Occipital lobe (tissue), 2 donors: Measurements from ENCODE around the gene COL27A1. TPM values are rescaled to one million over a fixed set of nuclear protein-coding genes. Genes with fewer than 3 reads are reported as not detected.

ENCODE experiments used
- DNase-seq: peaks from one replicate; lab custom pipeline; 2025; lab: John Stamatoyannopoulos, UW
- total RNA-seq: library from RNA; depleted of rRNA; stranded (reverse); fragments of >200 nt; gene quantifications from one replicate; pipeline ENCODE4 v1.2.3, GENCODE V29; 2014

The COL27A1 gene
- total RNA-seq, 1 donor from 2014 or later = 1.4 TPM

DNA sequence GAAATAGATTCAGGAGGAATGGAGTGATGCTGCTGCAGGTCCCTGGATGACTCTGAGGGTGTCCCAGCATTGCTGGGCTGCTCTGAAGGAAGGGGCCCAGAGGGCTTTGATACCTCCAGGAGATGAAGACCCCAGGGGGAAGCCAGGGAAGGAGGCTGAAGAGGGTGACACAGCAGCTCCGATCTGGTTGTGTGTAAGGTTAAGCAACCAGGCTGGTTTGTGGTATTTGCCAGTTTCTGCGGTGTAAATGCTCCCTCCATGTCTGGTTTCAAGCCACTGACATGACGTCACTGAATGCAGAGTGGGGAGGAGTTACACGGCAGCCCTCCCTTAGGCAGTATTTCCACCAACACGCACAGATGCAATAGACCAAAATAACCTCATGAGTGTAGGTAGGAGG lies 127.6 kb downstream of the COL27A1 start:
- no peak for DNase-seq

DNA sequence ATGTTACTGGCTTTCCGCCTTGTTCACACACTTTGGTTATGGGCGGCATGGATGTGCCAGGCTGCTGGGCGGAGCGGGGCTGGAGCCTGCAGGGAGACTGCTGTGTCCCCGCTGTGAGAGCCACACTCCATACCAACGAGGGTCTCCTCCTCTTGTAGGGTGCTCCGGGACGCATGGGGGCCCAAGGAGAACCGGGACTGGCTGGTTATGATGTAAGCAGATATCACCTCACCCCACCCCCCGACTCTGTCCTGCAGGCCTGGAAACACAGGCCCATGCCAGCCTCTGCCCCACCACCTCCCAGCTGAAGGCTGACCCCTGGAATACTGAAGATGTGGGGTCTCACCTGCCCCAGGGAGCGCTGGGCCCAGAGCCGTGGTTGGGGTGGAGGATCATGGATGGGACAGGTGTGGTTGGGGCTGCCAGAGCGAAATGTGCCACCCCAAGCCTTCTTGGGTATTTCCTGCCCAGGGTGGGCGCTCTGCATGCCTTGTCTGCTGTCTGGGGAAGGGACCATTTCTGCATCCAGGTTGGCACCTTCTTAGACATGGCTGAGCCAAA lies 128.3 kb downstream of the COL27A1 start:
- DNase-seq = no peak

DNA sequence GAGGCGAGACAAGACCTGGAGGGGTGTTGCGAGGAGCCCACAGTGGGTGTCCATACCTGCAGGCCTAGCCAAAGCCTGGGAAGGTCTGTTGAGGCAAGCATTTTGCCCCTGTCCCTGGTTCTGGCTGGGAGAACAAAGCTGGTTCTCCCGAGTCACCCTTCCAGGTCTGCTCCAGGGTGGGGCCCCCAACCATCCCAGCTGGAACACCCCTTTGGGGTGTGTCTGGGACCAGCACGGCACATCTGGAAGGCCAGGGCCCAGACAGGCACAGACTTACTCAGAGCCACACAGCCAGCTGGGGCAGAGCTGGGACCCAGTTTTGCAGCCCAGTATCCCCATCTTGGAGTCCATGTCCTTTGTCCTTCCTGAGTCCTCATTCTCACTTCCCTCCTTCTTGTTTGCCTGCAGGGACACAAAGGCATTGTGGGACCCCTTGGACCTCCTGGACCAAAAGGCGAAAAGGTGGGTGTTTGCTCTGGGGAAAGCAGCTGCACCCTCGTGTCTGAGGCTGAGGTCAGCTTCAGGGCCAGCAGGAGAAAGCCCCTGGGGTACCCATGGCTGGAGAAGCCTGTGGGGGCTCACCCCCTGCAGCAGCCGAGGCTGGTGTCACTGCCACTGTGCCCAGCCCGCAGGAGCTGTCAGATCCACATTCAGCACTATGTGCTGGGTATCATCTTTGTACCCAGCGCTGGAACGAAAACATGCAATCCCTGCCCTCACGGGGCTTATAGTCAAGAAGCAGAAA lies 129.2 kb downstream of the COL27A1 start:
- DNase-seq = no peak

DNA sequence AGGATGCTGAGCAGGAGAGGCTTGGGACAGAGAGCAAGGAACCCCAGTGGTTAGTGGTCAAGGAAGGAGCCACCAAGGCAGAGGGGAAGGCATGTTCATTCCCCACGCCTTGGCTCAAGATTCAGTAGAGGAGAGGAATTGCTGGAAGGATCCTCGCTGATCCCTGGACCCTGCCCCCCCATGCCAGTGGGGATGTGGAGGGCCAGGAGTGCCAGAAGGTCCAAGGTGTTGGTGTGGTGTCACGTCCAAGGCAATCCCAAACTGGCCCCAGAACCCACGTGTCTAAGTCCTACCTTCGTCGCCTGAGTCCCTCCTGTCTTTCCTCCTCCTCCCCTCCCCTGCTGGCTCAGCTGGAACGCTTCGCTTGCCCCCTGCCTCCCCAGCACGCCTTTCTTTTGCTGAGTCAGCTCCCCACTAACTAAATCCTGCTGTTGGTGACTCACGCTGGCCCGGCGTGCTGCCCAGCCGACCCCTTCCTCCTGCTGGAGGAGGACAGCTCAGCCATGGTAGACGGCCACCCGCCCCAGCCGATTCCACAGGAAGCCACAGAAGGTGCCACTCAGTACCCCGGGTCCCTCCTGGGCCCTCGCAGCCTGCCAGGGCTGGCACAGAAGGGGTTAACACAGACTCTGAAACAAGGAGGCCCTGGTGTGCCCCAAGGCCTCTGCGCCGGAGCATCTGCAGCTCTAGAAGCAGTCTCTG lies 130.0 kb downstream of the COL27A1 start:
- no peak for DNase-seq

GRCh38 chr9:114286146-114286679 lies 130.9 kb downstream of the COL27A1 start:
- DNase-seq = no peak

DNA sequence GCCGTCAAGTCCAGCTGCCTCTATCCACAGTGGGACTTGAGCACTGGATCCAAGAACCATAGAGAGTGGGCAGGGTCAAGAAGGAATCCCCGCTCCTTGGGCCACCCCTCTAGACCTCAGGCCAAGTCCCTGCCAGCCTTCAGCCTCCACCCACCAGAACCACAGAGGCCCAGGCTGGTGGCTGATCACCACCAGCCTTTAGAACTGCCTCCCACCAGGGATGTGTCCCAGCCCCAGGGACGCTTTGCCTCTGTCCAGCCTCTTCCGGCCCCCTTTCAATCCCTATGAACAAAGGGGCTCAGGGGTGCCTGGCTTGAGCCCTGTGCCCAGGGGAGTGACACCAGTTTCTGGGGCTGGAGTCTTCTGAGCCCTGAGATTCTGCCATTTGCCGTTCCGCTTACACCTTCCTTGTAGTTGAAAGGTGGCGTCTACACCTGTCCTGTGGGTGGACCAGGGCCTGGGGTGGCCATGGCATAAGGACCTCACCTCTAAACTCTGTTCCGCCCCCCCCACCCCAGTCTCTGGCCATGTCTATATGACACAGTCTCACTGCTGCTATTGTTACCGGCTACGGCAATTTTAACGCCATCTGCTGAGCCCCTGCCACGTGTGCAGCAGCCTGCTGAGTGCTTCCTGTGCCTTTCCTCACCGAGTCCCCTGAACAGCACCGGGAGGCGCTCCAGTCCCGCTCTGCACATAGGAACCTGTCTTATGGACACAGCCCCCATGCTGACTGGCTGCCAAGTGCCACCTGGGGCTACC lies 131.8 kb downstream of the COL27A1 start:
- no peak for DNase-seq

DNA sequence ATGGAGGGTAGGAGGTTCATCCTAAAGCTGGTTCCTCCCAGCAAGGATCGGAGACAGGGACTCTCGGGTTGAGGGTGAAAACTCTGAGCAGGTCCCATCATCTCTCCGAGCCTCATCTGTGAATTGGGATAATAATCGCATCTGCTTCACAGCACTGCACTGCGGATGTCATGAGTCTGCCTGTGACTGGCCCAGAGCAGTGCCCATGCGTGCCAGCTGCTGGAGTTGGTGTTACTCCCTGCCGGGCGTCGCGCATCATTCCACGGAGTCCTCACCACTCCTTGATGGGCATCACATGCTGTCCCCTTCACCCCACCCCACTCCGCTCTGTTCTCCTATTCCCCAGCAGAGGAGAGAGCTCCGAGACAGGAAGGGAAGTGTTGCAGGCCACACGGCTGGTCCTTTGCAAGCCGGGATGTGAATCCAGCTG lies 132.4 kb downstream of the COL27A1 start:
- DNase-seq = no peak

GRCh38 chr9:114288193-114289091 lies 133.1 kb downstream of the COL27A1 start:
- no peak for DNase-seq

- no peak for DNase-seq
These were observed 133.8 kb downstream of the COL27A1 start for GRCh38 chr9:114289106-114289505.

DNA sequence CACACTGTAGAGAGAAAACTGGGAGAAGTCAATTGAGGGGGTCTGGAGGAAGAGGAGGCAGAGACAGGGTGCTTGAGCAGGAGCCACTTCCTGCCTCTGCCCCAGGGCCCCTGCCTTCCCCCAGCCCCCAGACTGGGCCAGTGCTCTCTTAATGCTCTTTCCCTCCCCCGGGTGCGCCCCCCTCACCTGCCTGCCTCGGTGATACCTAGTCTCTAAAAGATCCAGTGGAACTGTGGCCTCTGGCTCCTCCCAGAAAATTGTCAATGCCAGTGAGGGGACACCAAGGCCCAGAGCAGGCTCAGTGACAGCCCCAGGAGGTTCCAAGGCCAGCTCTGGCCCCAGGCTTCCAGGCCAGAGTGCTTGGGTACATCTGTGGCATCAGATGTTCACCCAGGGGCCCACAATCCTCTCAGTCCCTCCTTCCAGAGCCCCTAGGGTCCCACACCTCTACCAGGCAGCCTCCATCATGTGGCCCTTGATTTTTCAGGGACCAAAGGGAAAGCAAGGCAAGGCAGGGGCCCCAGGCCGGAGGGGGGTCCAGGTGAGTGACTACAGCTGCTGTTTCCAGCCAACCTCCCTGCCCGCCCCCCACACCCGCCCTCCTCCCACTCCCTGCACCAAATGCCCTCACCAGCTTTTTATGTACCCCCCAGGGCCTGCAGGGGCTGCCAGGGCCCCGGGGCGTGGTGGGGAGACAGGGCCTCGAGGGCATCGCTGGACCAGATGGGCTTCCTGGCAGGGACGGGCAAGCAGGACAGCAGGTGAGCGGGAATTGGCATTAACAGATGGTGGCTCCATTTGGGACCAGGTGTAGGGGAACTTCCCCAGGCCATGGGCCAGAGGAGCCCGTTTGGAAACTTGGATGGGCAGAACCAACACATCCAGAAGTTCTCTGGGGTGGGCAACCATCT lies 134.5 kb downstream of the COL27A1 start:
- DNase-seq = no peak

- DNase-seq = no peak
These were observed 135.2 kb downstream of the COL27A1 start for GRCh38 chr9:114290561-114290986.

DNA sequence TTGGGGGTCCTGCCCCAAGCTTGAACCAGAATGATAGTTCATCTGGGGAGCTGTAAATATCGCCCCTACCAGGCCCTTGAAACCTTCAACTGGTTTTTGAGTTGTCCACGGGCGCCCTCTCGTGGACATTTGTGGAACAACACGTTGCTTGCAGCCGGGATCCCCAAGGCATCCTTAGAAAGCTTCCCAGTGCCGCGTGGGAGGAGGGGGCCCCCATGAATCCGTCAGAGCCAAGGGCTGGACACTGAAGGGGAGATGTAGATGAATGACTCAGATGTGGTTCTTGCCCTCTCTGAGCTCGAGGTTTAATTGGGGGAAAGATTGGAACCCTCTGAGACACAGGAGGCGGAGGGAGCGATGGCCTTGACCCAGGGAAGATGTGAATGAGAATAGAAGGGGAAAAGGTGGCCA lies 135.7 kb downstream of the COL27A1 start:
- DNase-seq = peak; percentile 16

DNA sequence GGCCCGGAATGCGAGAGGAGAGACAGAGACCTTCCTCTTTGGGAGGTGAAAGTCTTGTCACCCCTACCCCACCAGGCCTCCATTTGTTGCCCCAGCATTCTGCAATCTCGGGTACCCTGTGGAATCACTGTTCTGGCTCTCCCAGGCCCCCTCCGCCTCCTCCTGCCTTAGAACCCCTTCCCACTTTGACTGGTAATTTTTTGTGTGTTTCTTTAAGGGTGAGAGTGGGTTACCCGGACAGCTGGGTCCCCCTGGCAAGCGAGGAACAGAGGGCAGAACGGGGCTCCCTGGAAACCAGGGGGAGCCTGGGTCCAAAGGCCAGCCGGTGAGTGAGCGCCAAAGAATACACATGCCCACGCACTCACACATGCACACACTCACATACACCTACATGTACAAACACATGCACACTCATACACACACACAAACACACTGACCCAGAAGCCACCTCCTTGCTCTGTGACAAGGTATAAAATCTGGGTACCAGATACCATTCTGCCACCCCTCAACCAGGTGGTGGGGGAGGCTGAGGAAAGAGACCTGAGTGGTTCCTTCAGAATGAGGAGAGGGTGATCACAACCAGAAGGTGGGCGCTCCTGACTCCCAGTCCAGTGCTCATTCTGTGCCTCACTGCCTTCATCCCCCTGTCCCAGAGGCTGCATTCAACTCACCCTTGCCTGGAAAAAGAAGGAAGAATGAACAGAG lies 136.7 kb downstream of the COL27A1 start:
- DNase-seq = no peak

DNA sequence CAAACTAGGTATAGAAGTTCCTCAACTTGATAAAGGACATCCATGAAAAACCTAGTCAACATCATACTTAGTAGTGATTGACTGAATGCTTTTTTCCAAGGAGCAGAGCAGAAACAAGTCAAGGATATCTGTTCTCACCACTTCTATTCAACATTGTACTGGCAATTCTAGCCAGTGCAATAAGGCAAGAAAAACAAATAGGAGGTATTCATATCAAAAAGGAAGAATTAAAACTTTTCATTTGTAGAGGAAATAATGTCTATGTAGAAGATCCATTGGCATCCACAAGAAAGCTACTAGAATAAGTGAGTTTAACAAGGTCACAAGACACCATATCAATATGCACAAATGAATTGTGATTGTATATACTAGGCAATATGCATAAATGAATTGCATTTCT lies 139.3 kb downstream of the COL27A1 start:
- DNase-seq = no peak

DNA sequence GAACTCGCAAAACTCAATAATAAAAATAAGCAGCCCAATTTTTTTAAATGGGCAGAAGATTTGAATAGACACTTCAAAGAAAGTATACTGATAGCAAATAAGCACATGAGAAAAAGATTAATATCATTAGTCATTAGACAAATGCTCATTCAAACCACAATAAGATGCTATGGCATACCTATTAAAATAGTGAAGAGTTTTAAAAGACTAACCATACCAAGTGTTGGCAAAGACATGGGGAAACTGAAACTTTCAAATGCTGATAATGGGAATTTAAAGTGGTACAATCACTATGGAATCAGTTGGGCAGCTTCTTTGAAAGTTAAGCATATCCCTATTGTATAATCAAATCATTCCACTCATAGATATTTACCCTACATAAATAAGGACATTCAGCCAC lies 141.0 kb downstream of the COL27A1 start:
- DNase-seq = no peak

DNA sequence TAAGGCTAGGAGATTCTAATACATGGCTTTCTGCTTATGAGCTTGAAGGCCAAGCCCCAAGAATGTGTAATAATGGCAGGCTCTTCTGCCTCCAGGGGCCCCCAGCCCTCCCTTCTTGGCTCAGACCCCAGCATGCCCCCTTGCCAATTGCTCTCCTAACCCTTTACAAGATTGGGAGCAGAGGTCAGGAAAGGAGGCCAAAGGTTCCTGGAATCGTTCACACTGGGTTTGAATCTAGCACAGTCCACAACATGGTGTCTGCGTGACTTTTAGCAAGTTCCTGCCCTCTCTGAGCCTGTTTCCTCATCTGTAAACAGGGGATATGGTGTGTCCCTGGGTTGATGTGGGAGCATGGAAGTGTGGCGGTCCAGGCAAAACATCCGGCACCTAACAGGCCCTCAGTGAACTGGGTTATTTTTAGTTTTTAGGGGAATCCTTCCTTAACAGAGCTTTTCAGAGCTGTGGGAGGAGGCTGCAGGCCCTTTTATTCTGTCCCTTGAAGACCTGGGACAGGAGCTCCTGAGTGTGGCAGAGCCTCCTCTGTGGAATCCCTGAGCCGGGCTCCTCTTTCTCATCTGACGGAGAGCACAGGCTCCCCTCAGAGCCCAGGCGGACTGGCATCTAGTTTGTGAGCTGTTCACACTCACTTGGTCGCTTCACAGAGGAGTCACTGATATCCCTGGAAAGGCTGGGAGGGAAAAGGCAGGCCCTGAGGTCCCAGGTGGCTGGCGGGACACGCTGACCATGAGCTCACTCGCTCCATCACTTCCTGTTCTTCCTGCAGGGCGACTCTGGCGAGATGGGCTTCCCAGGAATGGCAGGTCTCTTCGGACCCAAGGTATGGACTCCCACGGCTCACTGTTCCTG lies 144.2 kb downstream of the COL27A1 start:
- DNase-seq = no peak

DNA sequence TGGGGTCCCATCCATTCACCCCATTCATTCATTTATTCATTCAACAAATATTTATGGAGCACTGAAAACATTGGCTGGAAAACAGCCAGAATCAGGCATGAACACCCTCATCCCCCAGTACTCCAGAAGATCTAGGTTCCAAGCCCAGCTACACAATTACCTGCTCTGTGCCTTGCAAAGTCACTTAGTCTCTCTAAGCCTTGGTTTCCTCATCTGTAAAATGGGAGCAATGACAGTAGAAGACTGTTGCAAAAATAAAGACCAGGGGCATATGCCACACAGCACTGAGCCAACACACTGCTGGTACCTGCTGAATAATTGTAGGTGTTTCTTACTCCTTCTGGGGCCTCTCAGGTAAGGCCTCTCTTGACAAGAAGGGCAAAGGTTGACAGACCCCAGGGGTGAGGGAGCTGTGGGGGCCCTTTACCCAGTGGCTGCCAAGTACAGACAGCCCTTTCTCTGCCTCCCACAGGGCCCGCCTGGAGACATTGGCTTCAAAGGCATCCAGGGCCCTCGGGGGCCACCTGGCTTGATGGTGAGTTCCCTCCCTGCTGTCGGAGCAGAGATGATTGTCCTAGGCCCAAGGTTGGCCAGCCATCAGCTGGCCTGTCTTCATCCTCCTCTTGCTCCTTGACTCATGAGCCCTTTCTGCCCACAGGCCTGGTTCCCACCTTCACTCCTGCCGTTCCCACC lies 145.0 kb downstream of the COL27A1 start:
- no peak for DNase-seq
